C4-2B (cell line): ENCODE data around the gene PDSS2.

Experiments used
- H3K27ac ChIP-seq: fragments of 450-650 bp; 2 replicates; pipeline ENCODE4 v1.5.1; 2017
- ZFX ChIP-seq: fragments of 450-650 bp; IDR thresholded peaks from 2 replicates; pipeline ENCODE4 v1.6.1; 2017
- TF ChIP-seq, protein P1 (sequence below): fragments of 450-650 bp; conservative IDR thresholded peaks from 2 replicates; pipeline ENCODE4 v1.5.1; 2017; ENCODE audit warnings: mild to moderate bottlenecking

Gene PDSS2

DNA sequence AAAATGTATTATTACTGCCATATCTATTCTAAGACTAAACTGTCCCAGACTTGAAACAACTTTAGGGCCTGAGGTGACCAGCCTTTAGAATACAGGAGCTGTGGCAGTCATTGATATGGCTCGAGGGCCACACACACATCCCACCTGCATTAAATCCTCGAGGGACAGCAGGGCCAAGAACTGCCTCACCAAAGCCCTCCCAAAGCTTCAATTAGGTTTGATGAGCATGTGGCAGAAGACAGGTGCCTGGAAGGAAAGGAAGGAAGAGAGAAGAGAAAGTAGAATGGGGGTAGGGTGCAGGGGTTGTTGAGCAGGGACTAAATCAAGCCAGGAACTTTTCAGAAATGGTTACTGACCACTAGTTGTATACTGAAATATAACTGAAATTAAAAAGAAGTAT, 115.0 kb downstream of the PDSS2 start:
- no peak overlapping the region for H3K27ac ChIP-seq
- TF ChIP-seq, protein P1, sequence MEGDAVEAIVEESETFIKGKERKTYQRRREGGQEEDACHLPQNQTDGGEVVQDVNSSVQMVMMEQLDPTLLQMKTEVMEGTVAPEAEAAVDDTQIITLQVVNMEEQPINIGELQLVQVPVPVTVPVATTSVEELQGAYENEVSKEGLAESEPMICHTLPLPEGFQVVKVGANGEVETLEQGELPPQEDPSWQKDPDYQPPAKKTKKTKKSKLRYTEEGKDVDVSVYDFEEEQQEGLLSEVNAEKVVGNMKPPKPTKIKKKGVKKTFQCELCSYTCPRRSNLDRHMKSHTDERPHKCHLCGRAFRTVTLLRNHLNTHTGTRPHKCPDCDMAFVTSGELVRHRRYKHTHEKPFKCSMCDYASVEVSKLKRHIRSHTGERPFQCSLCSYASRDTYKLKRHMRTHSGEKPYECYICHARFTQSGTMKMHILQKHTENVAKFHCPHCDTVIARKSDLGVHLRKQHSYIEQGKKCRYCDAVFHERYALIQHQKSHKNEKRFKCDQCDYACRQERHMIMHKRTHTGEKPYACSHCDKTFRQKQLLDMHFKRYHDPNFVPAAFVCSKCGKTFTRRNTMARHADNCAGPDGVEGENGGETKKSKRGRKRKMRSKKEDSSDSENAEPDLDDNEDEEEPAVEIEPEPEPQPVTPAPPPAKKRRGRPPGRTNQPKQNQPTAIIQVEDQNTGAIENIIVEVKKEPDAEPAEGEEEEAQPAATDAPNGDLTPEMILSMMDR, result no peak
- no peak for TF ChIP-seq ZFX

DNA sequence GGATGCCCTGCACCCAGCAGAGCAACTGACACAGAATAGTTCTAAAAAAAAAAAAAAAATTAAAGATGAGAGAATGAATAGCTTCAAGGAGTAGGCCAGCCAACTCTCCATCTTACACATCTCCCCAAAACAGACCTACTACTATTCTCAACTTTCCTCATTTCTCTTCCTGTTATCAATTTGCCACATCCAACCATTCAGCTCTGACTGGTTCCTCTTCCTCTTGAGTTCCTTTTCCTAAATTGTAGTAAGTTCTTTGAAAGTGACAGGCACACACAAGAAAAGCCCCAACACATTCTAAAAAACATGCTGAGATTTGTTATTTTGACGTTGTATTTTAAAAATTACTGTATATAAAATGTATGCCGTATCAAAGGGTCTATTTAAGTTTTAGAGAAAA, 117.2 kb downstream of the PDSS2 start:
- H3K27ac ChIP-seq, result no peak overlapping the region
- TF ChIP-seq, protein P1, result no peak

DNA sequence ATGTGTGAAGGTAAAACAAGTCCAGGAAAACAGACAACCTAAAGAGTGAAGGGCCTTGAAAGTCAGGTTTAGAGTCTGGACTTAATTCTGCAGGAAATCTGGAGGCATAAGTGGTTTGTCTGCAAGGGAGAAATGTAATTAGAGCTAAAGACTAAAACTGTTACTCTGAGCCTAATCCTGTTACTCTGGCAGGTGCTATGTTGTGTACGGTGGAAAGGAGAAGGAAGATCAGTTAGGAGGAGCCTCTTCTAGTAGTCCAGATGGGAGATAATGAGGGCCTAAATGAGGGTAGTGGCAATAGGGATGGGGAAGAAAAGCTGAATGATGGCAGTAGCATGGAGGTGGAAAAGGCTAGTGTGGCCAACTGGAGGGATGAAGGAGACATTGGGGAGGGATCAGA, 118.5 kb downstream of the PDSS2 start:
- TF ChIP-seq, protein P1, result no peak
- TF ChIP-seq ZFX, result no peak
- H3K27ac ChIP-seq, result no peak overlapping the region

DNA sequence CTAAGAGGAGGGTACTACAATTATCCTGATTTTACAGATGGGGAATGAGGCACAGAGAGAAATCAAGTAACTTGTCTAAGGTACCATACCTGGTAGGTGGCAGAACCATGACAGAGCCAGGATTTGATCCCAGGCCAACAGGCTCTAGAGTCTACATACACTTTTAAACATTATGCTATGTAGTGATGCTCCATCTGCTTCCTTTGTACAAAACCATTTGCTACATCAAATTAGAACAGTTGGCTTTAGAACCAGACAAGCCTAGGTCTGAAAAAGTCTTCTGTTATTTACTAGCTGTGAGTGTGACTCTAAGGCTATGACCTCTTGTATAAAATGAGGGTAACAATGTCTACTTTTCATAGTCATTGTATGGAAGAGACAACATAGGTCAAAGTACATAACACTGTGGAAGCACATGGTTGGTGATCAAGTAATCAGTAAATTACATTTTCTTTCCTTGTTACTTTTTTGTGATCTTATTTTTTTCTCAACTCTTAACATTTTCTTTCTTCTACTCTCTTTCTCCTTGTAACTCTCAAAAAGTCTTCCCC, 122.1 kb downstream of the PDSS2 start:
- no peak for TF ChIP-seq ZFX
- TF ChIP-seq, protein P1, result no peak
- H3K27ac ChIP-seq, result no peak overlapping the region

DNA sequence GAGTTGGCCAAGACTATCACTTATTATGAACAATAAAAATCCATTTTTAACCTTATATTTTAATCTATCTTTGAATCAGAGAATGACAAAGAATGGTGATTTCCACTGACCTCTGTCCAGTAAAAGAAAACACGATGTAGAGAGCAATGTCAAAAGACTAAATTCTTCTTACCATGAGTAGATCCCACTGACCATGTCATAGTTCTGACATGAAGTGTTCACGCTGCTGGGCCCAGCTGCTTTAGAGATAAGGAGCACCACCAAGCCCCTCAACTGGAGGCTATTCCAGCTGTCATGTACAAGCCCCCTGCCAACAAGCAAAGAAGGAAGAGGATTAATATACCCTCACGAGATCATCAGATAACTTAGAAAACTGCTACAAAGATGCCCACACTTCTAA, 125.3 kb downstream of the PDSS2 start:
- TF ChIP-seq, protein P1, result no peak
- no peak for TF ChIP-seq ZFX
- no peak overlapping the region for H3K27ac ChIP-seq

DNA sequence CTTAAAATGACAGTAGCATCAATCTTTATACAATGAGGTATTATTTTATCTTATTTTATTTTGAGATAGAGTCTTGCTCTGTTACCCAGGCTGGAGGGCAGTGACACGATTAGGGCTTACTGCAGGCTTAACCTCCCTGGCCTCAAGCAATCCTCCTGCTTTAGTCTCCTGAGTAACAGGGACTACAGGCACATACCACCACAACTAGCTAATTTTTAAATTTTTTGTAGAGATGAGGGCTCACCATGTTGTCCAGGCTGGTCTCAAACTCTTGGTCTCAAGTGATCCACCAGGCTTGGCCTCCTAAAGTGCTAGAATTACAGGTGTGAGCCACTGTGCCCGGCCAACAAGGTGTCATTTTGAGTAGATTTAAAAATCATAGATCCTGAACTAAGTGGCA, 125.9 kb downstream of the PDSS2 start:
- no peak overlapping the region for H3K27ac ChIP-seq

DNA sequence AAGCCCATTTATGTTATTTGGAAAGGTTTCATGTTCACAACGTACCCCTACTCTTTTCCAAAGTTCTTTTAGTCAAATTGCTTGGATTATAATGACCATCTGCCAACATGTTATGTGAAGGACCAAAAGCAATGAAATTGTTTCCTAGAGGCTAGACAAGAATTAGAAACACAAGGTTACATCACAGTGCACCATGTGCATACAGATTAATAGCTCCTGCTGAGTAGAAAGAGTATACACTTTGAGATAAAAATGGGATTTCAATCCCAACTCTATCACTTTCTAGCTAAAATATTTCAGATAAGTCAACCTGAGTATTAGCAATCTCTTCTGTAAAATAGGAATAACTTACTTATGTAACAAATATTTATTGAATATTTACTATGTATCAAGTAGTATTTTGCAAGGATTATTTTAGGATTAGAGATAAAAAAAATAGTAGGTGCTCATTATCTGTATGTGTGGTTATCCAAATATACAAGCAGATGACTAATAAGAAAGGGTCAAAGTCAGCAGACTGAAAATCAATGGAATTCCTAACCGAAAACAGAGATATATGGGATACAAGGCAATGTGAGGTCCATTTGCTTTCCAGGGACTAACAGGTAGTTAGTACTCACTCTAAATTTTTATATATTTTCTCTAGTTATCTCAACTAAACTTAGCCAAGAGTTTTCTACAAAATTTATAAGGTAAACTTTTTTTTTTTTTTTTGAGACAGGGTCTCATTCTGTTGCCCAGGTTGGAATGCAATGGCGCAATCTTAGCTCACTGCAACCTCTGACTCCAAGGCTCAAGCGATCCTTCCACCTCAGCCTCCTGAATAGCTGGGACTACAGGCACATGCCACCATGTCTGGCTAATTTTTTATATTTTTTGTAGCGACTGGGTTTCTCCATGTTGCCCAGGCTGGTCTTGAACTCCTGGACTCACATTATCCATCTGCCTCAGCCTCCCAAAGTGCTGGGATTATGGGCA, 127.7 kb downstream of the PDSS2 start:
- no peak overlapping the region for H3K27ac ChIP-seq

More for the DNA sequence above, 125.9 kb downstream of the PDSS2 start:
- TF ChIP-seq ZFX, result no peak
- TF ChIP-seq, protein P1, result no peak

More for the DNA sequence above, 127.7 kb downstream of the PDSS2 start:
- TF ChIP-seq ZFX, result no peak
- TF ChIP-seq, protein P1, result no peak
